Loucy (cell line): ENCODE data around the gene SPPL2C.

Source experiments
- EZH2phosphoT487 ChIP-seq: fragments of 200-600 bp; IDR thresholded peaks from 2 replicates; pipeline ENCODE4 v1.6.1; 2018; ENCODE audit warnings: antibody characterized with exemption, mild to moderate bottlenecking, moderate library complexity, borderline replicate concordance
- TF ChIP-seq, protein P1 (sequence below): fragments of 200-600 bp; sonication (generic); conservative IDR thresholded peaks from 2 replicates; pipeline ENCODE4 v1.5.1; 2014; ENCODE audit warnings: mild to moderate bottlenecking, antibody characterized with exemption, low read length

DNA sequence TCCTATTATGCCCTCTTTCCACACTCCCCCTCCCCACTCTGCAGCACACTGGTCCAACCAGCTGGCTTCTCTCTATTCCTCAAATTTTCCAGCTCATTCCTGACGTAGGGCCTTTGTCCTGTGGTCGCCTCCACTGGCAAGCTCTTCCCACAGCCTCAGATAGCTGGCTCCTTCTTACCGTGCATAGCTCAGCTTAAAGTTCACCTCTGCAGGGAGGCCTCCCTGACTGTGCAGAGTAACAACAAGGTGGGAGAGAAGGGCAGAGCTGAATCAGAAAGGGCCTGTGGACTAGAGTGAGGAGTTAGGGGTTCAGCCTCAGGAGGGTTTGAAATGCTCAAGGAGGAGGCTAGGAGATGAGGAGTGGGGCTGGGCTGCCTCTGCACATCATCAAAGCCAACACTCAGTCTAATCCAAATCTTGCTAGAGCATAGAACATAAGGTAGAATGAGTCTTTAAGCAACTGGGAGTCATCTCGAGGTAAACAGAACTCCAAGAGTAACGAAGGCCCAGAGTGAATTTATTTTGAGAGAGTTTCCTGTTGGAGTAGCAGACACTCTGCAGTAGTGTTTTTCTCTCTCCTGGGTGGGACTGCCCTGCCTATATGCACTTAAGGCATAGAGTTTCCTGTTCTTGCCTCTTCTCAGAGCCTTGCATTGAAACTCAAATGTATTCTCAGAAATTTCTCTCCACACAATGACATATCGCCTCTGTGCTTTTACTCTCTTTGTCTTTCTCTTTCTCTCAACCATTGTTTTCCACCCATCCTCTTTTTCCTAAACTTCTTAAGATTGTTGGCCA is 19.4 kb downstream of the SPPL2C start:
- TF ChIP-seq, protein P1, sequence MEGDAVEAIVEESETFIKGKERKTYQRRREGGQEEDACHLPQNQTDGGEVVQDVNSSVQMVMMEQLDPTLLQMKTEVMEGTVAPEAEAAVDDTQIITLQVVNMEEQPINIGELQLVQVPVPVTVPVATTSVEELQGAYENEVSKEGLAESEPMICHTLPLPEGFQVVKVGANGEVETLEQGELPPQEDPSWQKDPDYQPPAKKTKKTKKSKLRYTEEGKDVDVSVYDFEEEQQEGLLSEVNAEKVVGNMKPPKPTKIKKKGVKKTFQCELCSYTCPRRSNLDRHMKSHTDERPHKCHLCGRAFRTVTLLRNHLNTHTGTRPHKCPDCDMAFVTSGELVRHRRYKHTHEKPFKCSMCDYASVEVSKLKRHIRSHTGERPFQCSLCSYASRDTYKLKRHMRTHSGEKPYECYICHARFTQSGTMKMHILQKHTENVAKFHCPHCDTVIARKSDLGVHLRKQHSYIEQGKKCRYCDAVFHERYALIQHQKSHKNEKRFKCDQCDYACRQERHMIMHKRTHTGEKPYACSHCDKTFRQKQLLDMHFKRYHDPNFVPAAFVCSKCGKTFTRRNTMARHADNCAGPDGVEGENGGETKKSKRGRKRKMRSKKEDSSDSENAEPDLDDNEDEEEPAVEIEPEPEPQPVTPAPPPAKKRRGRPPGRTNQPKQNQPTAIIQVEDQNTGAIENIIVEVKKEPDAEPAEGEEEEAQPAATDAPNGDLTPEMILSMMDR, result no peak
- TF ChIP-seq EZH2phosphoT487, result no peak
